Sigmoid colon (tissue), 4 donors: ENCODE data around the gene THBS1.

Source experiments
- EP300 ChIP-seq, 4 donors: sonication (generic); formaldehyde crosslinking; IDR thresholded peaks; one replicate each; pipeline ENCODE4 v1.6.1; 2017; ENCODE audit warnings: antibody characterized with exemption in 4 of 4
- TF ChIP-seq, protein P1 (sequence below), 4 experiments: fragments of 450-650 bp in 3 of 4; fragments of 200-600 bp in 1 of 4; IDR thresholded peaks; one replicate each; pipeline ENCODE4 v1.5.1; 2016 to 2019; ENCODE audit warnings: antibody characterized with exemption in 4 of 4, mild to moderate bottlenecking in 3 of 4, moderate library complexity in 2 of 4

DNA sequence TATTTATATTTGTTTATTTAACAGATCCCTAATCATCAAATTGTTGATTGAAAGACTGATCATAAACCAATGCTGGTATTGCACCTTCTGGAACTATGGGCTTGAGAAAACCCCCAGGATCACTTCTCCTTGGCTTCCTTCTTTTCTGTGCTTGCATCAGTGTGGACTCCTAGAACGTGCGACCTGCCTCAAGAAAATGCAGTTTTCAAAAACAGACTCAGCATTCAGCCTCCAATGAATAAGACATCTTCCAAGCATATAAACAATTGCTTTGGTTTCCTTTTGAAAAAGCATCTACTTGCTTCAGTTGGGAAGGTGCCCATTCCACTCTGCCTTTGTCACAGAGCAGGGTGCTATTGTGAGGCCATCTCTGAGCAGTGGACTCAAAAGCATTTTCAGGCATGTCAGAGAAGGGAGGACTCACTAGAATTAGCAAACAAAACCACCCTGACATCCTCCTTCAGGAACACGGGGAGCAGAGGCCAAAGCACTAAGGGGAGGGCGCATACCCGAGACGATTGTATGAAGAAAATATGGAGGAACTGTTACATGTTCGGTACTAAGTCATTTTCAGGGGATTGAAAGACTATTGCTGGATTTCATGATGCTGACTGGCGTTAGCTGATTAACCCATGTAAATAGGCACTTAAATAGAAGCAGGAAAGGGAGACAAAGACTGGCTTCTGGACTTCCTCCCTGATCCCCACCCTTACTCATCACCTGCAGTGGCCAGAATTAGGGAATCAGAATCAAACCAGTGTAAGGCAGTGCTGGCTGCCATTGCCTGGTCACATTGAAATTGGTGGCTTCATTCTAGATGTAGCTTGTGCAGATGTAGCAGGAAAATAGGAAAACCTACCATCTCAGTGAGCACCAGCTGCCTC is 14.7 kb downstream of the THBS1 start:
- TF ChIP-seq, protein P1, sequence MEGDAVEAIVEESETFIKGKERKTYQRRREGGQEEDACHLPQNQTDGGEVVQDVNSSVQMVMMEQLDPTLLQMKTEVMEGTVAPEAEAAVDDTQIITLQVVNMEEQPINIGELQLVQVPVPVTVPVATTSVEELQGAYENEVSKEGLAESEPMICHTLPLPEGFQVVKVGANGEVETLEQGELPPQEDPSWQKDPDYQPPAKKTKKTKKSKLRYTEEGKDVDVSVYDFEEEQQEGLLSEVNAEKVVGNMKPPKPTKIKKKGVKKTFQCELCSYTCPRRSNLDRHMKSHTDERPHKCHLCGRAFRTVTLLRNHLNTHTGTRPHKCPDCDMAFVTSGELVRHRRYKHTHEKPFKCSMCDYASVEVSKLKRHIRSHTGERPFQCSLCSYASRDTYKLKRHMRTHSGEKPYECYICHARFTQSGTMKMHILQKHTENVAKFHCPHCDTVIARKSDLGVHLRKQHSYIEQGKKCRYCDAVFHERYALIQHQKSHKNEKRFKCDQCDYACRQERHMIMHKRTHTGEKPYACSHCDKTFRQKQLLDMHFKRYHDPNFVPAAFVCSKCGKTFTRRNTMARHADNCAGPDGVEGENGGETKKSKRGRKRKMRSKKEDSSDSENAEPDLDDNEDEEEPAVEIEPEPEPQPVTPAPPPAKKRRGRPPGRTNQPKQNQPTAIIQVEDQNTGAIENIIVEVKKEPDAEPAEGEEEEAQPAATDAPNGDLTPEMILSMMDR (IDR thresholded peaks at IDR 0.05) = no peak
- no peak for TF ChIP-seq EP300 (IDR thresholded peaks at IDR 0.05)
